ENCODE data around the gene IL11. TPM values are rescaled to one million over a fixed set of nuclear protein-coding genes. Genes with fewer than 3 reads are reported as not detected.
A peak's percentile ranks its signal among the peaks of the same experiment; 100 is the strongest.

IL11 gene
- polyA plus RNA-seq, 4 donors, result 0.19 to 0.67 TPM; not detected in 2

- Histone ChIP-seq H3K4me1 (ENCODE audit: control insufficient read depth in 3 of 3, insufficient read depth in 2 of 3, low read depth in 1 of 3, low read length in 2 of 3) (peaks cover 0 to under 1% (median 0%) of the 10 kb centered on the region in 3 donors), H3K9me3 (ENCODE audit: control insufficient read depth in 2 of 2, insufficient read depth in 1 of 2, low read depth in 1 of 2, low read length in 1 of 2) (no peaks in the 10 kb centered on the region), H3K36me3 (ENCODE audit: control insufficient read depth in 3 of 3, insufficient read depth in 2 of 3, low read depth in 1 of 3, low read length in 3 of 3) (peaks cover 0 to 60% (median 5%) of the 10 kb centered on the region in 3 donors), H3K27ac (ENCODE audit: low read depth in 1 of 3, low read length in 2 of 3) (no peak overlapping the region), H3K4me3 (ENCODE audit: low read depth in 1 of 3, low read length in 3 of 3) (no peak overlapping the region), H3K27me3 (ENCODE audit: control insufficient read depth in 3 of 3, insufficient read depth in 3 of 3, low read length in 3 of 3) (peaks cover 0 to 10% (median 8%) of the 10 kb centered on the region in 3 donors)
- no peak for FAIRE-seq
- 89 to 93% (median 89%) methylated on average over 31 to 41 of the region's 41 CpGs for WGBS, 3 donors
- no peak for DNase-seq
Observed at GRCh38 chr19:55346725-55347441, 23.4 kb downstream of the IL11 start.

GRCh38 chr19:55345818-55346724 lies 24.2 kb downstream of the IL11 start:
- DNase-seq (peak in 1 of 2 donors; percentile 42), FAIRE-seq (no peak)
- H3K4me1 ChIP-seq (ENCODE audit: control insufficient read depth in 3 of 3, insufficient read depth in 2 of 3, low read depth in 1 of 3, low read length in 2 of 3), result peaks cover 0 to 7% (median 0%) of the 10 kb centered on the region in 3 donors
- H3K36me3 ChIP-seq (ENCODE audit: control insufficient read depth in 3 of 3, insufficient read depth in 2 of 3, low read depth in 1 of 3, low read length in 3 of 3), result peaks cover 0 to 65% (median 5%) of the 10 kb centered on the region in 3 donors
- H3K9me3 ChIP-seq (ENCODE audit: control insufficient read depth in 2 of 2, insufficient read depth in 1 of 2, low read depth in 1 of 2, low read length in 1 of 2), result no peaks in the 10 kb centered on the region
- no peak overlapping the region for H3K4me3 ChIP-seq (ENCODE audit: low read depth in 1 of 3, low read length in 3 of 3)
- peaks cover 0 to 4% (median 2%) of the 10 kb centered on the region in 3 donors for H3K27me3 ChIP-seq (ENCODE audit: control insufficient read depth in 3 of 3, insufficient read depth in 3 of 3, low read length in 3 of 3)
- no peak overlapping the region for H3K27ac ChIP-seq (ENCODE audit: low read depth in 1 of 3, low read length in 2 of 3)
- WGBS, 3 donors, result 83 to 85% (median 84%) methylated on average over 41 to 43 of the region's 43 CpGs

- Histone ChIP-seq H3K27ac (ENCODE audit: low read depth in 1 of 3, low read length in 2 of 3) (no peak overlapping the region), H3K4me1 (ENCODE audit: control insufficient read depth in 3 of 3, insufficient read depth in 2 of 3, low read depth in 1 of 3, low read length in 2 of 3) (peaks cover 0 to 7% (median 4%) of the 10 kb centered on the region in 3 donors), H3K4me3 (ENCODE audit: low read depth in 1 of 3, low read length in 3 of 3) (no peak overlapping the region), H3K9me3 (ENCODE audit: control insufficient read depth in 2 of 2, insufficient read depth in 1 of 2, low read depth in 1 of 2, low read length in 1 of 2) (no peaks in the 10 kb centered on the region), H3K36me3 (ENCODE audit: control insufficient read depth in 3 of 3, insufficient read depth in 2 of 3, low read depth in 1 of 3, low read length in 3 of 3) (peaks cover 0 to 65% (median 5%) of the 10 kb centered on the region in 3 donors), H3K27me3 (ENCODE audit: control insufficient read depth in 3 of 3, insufficient read depth in 3 of 3, low read length in 3 of 3) (no peaks in the 10 kb centered on the region)
- DNase-seq, result no peak
- WGBS, 3 donors, result 82 to 88% (median 87%) methylated on average over 22 of the region's 22 CpGs
- FAIRE-seq, result no peak
Observed at GRCh38 chr19:55345101-55345817, 25.0 kb downstream of the IL11 start.

GRCh38 chr19:55344444-55344843 lies 25.8 kb downstream of the IL11 start:
- DNase-seq (no peak), FAIRE-seq (no peak)
- Histone ChIP-seq H3K27ac (ENCODE audit: low read depth in 1 of 3, low read length in 2 of 3) (no peak overlapping the region), H3K27me3 (ENCODE audit: control insufficient read depth in 3 of 3, insufficient read depth in 3 of 3, low read length in 3 of 3) (no peaks in the 10 kb centered on the region), H3K4me3 (ENCODE audit: low read depth in 1 of 3, low read length in 3 of 3) (no peak overlapping the region), H3K4me1 (ENCODE audit: control insufficient read depth in 3 of 3, insufficient read depth in 2 of 3, low read depth in 1 of 3, low read length in 2 of 3) (peaks cover 0 to 7% (median 4%) of the 10 kb centered on the region in 3 donors), H3K9me3 (ENCODE audit: control insufficient read depth in 2 of 2, insufficient read depth in 1 of 2, low read depth in 1 of 2, low read length in 1 of 2) (no peaks in the 10 kb centered on the region), H3K36me3 (ENCODE audit: control insufficient read depth in 3 of 3, insufficient read depth in 2 of 3, low read depth in 1 of 3, low read length in 3 of 3) (peaks cover 0 to 64% (median 5%) of the 10 kb centered on the region in 3 donors)
- WGBS, 3 donors, result 81 to 84% (median 83%) methylated on average over 9 of the region's 9 CpGs

- peaks cover 0 to 12% (median 4%) of the 10 kb centered on the region in 3 donors for H3K4me1 ChIP-seq (ENCODE audit: control insufficient read depth in 3 of 3, insufficient read depth in 2 of 3, low read depth in 1 of 3, low read length in 2 of 3)
- H3K27ac ChIP-seq (ENCODE audit: low read depth in 1 of 3, low read length in 2 of 3), result no peak overlapping the region
- H3K9me3 ChIP-seq (ENCODE audit: control insufficient read depth in 2 of 2, insufficient read depth in 1 of 2, low read depth in 1 of 2, low read length in 1 of 2), result no peaks in the 10 kb centered on the region
- no peaks in the 10 kb centered on the region for H3K27me3 ChIP-seq (ENCODE audit: control insufficient read depth in 3 of 3, insufficient read depth in 3 of 3, low read length in 3 of 3)
- 88 to 91% (median 89%) methylated on average over 40 to 50 of the region's 50 CpGs for WGBS, 3 donors
- peak overlapping the region in 1 of 3 donors; percentile 9 for H3K4me3 ChIP-seq (ENCODE audit: low read depth in 1 of 3, low read length in 3 of 3)
- FAIRE-seq (no peak), DNase-seq (no peak)
- H3K36me3 ChIP-seq (ENCODE audit: control insufficient read depth in 3 of 3, insufficient read depth in 2 of 3, low read depth in 1 of 3, low read length in 3 of 3), result peaks cover 0 to 47% (median under 1%) of the 10 kb centered on the region in 3 donors
Observed at GRCh38 chr19:55341595-55342531, 28.4 kb downstream of the IL11 start.

GRCh38 chr19:55341171-55341588 lies 29.1 kb downstream of the IL11 start:
- FAIRE-seq, result no peak
- H3K36me3 ChIP-seq (ENCODE audit: control insufficient read depth in 3 of 3, insufficient read depth in 2 of 3, low read depth in 1 of 3, low read length in 3 of 3), result peaks cover 0 to 43% (median 0%) of the 10 kb centered on the region in 3 donors
- H3K9me3 ChIP-seq (ENCODE audit: control insufficient read depth in 2 of 2, insufficient read depth in 1 of 2, low read depth in 1 of 2, low read length in 1 of 2), result no peaks in the 10 kb centered on the region
- WGBS, 3 donors, result 2 to 3% (median 3%) methylated on average over 15 of the region's 15 CpGs
- H3K4me1 ChIP-seq (ENCODE audit: control insufficient read depth in 3 of 3, insufficient read depth in 2 of 3, low read depth in 1 of 3, low read length in 2 of 3), result peaks cover 0 to 12% (median 4%) of the 10 kb centered on the region in 3 donors
- H3K4me3 ChIP-seq (ENCODE audit: low read depth in 1 of 3, low read length in 3 of 3), result peak overlapping the region; percentile 60 to 67 (median 64)
- peak; percentile 62 to 91 for DNase-seq
- H3K27me3 ChIP-seq (ENCODE audit: control insufficient read depth in 3 of 3, insufficient read depth in 3 of 3, low read length in 3 of 3), result no peaks in the 10 kb centered on the region
- H3K27ac ChIP-seq (ENCODE audit: low read depth in 1 of 3, low read length in 2 of 3), result peak overlapping the region in 1 of 3 donors; percentile 86

- 0 to 2% (median 0%) methylated on average over 18 to 24 of the region's 24 CpGs for WGBS, 3 donors
- Histone ChIP-seq H3K9me3 (ENCODE audit: control insufficient read depth in 2 of 2, insufficient read depth in 1 of 2, low read depth in 1 of 2, low read length in 1 of 2) (no peaks in the 10 kb centered on the region), H3K27ac (ENCODE audit: low read depth in 1 of 3, low read length in 2 of 3) (peak overlapping the region in 1 of 3 donors; percentile 86), H3K4me3 (ENCODE audit: low read depth in 1 of 3, low read length in 3 of 3) (peak overlapping the region; percentile 60 to 67 (median 64)), H3K27me3 (ENCODE audit: control insufficient read depth in 3 of 3, insufficient read depth in 3 of 3, low read length in 3 of 3) (no peaks in the 10 kb centered on the region), H3K4me1 (ENCODE audit: control insufficient read depth in 3 of 3, insufficient read depth in 2 of 3, low read depth in 1 of 3, low read length in 2 of 3) (peaks cover 0 to 12% (median 4%) of the 10 kb centered on the region in 3 donors), H3K36me3 (ENCODE audit: control insufficient read depth in 3 of 3, insufficient read depth in 2 of 3, low read depth in 1 of 3, low read length in 3 of 3) (peaks cover 0 to 39% (median 0%) of the 10 kb centered on the region in 3 donors)
- DNase-seq (peak; percentile 31 to 69), FAIRE-seq (no peak)
Observed at GRCh38 chr19:55340784-55341147, 29.5 kb downstream of the IL11 start.

All from small intestine (tissue), 7 donors.